ENCODE measurements around the gene MTMR6.

- TF ChIP-seq REST (IDR thresholded peaks at IDR 0.05; ENCODE audit: borderline replicate concordance) = no peak
- TF ChIP-seq POLR2AphosphoS5 (IDR thresholded peaks at IDR 0.05) = no peak
- no peak for TF ChIP-seq CTCF (IDR thresholded peaks at IDR 0.05; ENCODE audit: poor library complexity, severe bottlenecking)
These were observed 90.3 kb downstream of the MTMR6 start for GRCh38 chr13:25196971-25197370.
